NCI-H510A treated with DMSO at 0.1 percent for 48 hours (cell line): ENCODE measurements around the gene NBEA.
"Not testable (repeated sequence)": the region's sequence is repeated elsewhere in the genome, so short reads cannot be mapped to it uniquely, and the experiment has no call there.

ENCODE experiments used
- DNase-seq: peaks from one replicate; lab custom pipeline; 2025; lab: John Stamatoyannopoulos, UW

NBEA gene

DNA sequence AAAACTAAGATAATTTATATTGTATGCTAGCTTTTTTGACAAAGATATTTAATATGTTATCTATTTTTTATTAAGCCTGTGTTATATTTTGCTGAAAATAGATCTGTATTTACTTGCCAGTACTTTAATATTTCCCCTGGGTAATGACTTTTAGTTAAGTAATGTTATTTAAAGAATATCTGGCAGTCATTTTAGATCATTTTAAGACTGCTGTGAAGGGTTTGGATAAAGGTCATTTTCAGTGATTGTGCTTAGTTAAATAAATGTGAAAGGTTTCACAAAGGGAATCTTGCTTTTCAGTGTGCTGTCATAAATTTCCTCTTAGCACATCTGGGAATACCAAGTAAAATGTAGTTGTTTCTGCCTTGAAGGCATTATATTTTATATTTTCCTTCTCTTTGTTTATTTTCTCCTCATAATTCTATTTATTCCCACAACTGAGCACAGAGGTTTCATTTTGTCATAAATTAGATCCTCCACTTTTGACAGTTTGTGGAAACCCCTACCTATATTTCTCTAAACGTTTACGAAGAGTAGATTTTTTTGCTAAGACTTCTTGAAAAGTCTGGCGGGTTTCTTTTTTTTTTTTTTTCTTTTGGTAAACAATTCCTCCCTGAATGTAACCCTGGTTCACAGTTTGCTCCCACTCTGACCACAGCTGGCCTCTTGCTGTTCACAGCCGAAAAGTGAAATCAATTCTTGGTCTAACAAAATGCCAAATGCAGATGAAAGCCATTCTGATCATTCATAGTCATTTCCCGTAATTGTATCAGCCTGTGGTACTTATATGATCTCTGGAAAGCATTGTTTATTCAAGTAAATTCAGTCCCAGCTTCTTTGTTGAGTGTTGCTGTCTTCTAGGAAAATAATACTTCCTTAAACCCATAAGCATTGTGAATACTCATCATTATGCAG lies 446.6 kb downstream of the NBEA start:
- DNase-seq: no peak

DNA sequence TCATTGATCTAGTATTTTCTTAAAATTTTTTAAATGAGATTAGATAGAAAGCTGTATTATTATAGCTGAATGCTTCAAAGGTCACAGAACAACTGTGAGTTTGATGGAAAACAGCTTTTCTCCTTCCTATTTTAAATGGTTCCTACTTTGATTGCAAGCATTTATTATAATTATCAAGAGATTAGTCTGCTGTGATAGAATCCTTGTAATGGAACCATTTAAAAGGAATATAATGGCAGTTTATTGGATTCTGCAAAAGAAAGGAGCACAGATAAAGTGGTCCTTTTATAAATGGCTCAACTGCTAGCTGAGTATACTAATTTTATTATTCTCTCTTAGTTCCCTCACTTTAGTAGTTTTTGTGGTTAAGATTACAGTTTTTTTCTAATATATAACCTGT lies 447.5 kb downstream of the NBEA start:
- DNase-seq: no peak

DNA sequence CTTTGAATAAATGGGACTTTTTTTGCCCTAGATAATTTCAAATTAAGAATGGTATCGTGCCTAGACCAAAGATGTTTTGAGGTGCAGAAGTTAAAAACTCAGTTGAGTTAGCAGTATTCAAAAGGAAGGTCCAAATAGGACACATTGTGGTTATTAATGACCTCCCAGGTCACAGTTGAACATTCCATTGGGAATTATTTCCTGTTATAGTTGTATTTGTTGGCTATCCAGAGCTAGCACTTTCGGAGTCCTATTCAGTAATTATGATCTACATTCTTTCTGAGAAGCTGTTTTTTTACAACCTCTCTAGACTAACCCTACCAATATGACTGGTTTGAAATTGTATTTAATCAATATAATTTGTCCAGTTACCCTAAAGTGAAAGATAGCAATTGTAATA lies 450.7 kb downstream of the NBEA start:
- no peak for DNase-seq

DNA sequence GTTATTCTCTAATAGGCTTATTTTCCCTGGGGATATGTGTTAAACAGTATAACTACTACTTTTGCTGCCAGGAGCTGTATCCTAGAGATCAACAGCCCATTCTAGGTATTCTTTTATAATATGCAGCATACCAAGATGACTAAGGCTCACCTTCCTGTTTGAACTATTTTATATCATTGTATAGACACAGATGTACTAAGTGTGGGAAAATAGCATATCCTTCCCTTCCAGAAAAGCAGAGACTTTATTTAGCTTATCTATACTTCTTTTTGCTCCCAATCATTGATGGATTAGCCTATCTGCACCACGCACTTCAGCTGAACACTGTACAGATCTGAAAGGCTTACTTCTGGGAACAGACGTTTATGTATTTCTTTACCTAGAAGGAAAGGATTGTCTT lies 451.8 kb downstream of the NBEA start:
- DNase-seq: no peak

DNA sequence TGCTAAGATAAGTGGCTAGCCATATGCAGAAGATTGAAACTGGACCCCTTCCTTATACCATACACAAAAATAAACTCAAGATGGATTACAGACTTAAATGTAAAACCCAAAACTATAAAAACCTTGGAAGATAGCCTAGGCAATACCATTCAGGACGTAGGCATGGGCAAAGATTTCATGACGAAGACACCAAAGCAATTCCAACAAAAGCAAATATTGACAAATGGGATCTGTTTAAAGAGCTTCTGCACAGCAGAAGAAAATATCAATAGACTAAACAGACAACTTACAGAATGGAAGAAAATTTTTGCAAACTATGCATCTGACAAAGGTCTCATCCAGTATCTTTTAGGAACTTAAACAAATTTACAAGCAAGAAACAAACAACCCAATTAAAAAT lies 466.2 kb downstream of the NBEA start:
- DNase-seq: not testable (repeated sequence)

DNA sequence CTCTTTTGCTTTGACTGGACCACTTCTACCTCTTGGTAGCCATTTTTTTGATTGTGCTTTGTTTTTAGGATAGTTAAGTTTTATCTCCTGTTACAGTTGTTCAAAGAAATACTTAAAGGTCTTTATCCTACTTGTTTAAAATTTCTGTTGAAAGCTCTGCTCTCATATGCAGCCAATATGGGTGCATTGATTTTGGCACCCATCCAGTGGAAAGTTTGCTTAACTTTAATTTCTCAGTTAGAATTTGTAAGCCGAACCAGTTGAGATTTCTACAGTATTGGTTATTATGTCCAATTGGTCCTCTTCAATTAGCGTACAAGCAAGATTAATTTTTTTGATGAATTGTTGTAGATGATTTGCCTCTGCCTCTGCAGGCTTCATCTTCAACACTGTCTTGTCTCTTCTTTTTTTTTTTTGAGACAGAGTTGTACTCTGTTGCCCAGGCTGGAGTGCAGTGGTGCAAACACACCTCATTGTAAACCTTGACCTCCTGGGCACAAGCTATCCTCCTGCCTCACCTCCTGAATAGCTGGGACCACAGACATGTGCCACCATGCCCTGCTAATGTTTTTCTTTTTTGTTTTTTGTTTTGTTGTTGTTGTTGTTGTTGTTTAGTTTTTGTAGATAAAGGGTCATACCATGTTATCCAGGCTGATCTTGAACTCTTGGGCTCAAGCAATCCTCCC lies 469.1 kb downstream of the NBEA start:
- no peak for DNase-seq

DNA sequence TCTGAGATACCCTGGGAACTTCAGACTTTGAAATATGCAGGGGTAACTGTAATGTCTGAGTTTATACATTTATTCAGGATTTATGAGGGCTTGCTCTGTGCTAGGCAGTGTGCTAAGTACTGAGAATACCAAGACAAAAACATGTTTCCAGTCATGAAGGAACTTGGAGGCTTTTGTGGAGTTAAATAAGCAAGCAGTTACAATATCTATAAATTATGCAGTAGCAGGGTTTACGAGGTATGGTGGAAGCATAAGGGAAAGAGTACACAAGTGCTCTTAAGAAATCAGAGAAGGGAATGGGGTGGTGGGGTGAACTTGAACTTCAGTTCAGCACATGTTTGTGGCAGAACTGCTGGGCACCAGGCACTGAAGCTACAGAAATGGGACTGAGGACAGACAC lies 506.4 kb downstream of the NBEA start:
- DNase-seq: no peak

DNA sequence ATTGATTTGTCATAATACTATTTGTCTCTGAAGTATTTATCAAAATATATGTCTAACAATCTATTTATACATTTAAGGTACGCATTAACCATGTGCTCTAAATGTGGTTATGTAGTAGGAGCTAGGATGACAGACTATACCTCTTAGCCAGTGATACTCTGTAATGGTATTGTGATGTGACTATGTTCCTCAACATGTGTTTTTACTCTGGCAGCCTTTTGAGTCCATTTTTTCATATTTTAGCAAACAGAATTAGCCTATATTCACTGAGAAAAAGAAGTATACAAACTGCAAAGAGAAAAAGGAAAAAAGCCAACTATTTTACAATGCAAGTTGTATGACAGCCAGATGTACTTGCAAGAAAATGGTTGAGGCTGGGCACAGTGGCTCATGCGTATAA lies 507.8 kb downstream of the NBEA start:
- no peak for DNase-seq

DNA sequence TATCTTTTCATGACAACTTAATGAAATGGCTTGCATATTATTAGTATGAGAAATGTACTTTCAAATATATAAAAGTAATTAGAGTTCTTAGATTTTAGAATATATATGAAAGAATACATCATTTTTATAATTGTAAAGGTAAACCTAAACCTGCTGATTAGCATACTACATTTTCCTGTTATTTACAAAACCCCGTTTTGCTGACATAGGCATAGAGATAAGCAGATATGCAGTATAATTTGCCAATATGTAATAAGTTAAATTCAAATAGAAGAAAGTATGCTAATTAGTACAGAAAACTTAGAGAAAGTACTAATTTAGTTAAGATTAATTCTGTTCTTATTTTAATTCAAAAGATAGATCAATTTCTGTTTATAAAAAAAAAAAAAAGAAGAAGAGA lies 513.0 kb downstream of the NBEA start:
- DNase-seq: no peak

DNA sequence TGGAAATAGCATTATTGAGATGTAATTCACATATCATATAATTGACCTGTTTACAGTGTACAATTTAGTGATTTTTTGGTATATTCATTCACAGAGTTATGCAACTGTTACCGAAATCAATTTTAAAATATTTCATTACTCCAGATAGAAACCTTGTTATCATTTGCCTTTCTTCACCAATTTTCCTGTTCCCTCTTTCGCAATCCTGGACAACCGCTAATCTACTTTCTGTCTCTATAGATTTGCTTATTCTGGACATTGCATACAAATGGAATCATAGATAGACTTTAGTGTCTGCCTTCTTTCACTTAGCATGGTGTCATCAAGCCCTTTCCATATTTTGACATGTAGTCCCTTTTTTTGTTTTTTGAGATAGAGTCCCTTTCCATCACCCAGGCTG lies 515.2 kb downstream of the NBEA start:
- no peak for DNase-seq

DNA sequence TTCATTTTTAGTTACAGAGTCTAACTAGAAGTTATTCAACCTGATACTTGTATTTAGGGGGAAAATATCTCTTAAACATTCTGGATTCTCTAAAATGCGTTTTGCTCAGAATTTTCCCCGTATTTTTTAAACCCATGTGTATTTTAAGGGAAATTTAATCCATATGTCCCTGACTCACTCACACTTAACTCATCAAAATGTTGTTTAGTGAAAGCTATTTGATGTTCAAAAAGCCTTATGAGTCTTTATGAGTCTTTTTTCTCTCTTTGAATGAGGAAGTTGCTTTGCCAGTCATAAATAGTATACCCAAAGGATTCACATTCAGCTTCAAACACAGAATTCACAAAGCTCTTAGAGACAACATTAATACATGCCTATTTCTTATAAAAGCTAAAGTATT lies 518.0 kb downstream of the NBEA start:
- DNase-seq: no peak

DNA sequence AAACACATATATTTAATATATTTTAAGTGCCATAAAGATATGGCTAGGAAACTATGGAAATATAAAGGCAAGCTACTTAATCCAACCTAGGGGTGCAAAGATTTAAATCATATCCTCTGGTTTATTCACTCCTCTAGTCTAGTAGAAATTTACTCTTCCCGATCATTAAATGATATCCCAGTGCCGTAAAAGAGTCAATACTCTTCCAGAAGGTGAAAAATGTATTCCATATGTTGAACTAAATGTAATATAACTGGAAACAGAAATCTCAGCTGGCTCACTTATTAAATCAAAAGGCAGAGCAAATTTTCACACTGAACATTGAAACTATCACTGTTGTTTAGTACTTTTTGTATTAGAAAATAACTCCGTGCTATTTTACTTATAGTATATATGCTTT lies 523.3 kb downstream of the NBEA start:
- no peak for DNase-seq

DNA sequence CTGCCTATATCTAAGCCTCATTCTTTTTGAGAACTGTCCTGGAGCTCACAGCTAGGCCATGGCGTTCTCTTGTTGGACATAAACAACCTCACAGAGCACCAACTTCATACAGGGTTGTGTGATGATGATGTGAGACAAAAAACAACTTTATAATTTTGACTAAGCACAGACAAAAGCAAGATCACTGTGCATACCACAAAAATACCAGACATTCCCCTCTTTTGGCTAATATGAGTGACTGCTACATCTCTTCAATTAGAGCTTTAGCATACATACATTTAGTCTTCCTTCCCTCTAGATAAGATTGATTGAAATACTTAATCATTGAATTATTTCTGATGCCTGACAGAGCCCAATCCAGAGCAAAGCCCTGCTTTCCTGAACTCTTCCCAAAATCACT lies 526.1 kb downstream of the NBEA start:
- DNase-seq: no peak

DNA sequence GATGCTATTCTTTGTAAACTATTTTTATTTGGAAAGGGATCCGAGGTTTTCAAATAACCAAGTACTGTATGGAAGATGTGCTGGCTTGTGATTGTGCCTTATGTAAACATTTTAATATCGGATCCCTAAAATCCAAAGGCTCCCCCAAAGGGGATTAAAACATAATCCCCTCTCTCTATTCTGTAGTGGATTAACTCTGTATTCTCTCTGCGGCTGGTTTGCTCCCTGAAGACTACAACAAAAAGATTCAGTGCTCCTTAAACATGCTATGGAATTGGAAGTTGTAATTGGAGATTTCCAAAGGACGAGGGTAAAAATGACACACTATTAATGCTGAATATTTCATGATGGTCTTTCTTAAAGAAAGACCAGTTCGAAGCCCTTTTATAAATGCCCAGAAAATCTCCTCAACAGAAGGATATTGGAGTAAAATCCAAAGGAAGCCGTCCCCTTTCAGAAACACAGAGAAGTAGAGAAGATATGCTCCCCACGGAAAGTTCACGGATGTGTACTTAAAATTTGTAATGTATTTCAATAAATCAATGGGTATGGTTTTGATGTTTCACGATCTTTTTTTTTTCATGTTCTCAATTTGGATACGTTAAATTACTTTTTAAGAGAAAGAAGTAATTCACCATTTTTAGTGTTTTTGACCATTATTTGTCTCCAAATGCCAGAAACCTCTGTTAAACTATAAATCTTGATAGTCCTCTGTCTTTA lies 527.9 kb downstream of the NBEA start:
- DNase-seq: no peak

DNA sequence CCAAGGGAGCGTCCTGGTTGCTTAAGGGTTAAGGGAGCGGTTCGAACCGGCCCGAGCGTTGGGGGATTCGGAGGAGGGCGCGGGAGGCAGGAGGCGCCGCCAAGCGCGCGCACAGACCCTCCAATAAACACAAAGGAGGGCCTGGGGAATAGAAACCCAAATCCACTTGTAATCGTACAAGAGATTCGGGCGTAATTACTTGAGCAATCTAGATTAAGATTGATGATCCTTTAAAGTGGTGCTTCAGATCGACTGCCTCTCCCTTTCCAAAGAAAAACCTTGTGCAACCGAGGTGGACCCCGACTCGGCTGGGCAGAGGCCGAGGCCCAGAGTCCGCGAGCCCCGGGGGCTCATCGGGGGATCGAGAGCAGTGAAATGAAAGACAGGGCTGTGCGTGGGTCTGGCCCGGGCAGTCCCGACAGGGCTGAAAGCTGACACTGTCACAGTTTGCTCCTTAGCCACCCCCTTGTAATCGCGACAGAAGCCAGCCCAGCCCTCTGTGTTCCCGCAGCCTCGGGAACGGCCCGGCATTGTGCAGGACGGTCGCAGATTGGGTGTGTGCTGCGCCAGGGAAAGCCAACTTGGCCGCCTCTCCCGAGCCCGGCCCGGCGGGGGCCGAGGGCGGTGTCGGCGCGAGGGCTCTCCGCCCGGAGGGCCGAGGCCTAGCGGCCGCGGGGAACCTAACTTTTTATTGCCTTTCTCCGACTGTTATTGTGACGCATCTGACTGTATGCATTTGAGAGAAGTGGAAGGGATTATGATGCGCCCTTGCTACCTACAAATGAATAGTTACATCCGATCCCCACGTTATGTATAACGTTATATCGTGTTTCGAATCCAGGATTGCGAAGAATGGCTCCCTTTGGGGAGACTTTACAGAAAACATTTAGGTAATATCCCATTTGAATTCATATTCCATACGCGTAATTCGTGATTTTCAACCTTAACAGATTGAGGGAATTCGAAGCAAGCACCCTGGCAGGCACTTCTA lies 528.9 kb downstream of the NBEA start:
- DNase-seq: no peak

DNA sequence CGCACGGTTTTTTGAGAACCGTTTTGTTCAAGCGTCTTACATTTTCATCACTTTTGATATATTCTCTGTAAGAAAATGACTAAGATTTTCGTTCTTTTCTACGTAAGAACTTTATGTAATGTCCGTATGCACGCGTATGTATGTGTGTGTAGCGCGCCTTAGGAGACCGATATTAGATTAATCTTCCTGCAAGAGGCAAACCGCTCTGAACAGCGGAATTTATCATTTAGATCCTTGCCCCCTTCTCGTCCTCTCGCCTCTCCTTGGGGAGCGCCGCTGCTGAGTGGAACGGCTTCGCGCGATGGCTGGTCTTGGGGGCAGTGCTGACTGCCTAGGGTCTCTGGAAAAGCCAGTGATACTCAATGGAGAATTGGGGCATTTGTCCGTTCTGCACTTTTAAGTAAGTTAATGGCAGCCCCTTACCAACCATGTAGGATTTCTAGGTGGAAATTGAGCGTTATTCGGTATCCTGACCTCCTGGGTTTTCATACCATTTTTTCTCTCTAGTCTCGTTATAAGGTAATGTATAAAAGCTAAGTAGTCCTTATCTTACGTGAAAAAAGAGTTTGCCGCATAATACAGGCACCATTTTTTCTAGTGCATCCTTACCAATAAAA lies 529.7 kb downstream of the NBEA start:
- no peak for DNase-seq

DNA sequence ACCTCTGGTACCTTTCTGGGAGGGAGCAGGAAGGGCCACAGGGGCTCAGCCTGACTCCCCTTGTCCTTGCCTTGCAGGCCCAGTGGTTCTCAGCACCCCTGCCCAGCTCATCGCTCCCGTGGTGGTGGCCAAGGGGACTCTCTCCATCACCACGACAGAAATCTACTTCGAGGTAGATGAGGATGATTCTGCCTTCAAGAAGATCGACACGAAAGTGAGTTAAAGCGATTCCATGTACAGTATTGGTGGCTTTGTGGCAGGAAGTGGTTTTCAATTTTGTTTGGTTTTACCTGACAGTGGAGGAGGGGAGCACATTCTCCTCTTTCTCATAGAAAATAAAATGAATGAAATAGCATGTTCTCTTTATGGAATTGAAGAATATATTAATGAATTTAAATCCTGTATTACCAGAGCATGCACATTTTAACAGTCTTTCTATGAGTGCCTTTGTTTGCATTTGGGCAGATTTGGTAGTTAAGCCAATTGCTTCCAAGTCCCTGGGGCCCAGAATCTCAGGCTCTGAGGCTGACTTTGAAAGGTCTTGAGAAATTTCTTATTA lies 530.3 kb downstream of the NBEA start:
- no peak for DNase-seq

DNA sequence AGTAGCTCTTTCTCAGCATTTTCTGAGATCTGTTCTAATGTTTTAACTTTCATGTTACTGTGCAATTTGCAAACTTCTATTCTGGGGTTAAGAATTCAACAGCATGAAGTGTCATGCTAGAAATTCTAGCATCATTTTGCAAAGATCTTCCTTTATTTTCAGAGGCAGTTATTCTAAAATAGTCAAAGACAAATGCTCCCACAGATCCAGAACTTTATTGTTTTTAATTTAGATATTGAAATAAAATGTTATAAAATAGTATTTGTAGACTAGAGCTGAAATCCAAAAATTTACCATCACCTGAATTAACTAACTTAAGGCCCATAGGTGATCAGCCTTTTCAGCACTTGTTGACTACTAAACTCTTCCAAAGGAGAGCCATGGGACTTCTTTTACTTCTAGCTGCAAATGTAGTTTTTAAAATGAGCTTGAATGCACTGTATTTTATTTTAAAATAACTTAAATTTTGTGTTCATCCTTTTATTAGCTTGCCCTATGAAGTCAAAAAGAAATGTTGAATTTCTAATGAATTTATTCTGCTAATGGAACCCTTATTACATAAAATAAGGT lies 531.2 kb downstream of the NBEA start:
- no peak for DNase-seq

DNA sequence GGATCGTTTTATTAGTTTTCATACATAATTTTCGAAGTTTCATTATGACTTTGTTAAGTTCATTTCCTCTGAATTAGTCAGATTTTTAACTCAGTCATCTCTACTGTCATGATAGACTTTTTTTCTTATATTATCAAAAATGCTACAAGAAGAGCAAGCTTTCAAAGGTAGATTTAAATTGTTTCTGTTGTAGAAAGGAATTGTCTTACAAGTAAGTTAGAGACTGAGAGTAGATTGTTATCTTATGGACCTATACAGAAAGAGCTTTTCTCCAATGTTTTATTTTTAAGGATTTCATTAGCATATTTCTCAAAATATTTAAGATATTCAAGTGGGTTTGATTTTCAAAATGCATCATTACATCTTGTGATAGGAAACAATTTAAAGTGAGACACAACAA lies 531.7 kb downstream of the NBEA start:
- no peak for DNase-seq

DNA sequence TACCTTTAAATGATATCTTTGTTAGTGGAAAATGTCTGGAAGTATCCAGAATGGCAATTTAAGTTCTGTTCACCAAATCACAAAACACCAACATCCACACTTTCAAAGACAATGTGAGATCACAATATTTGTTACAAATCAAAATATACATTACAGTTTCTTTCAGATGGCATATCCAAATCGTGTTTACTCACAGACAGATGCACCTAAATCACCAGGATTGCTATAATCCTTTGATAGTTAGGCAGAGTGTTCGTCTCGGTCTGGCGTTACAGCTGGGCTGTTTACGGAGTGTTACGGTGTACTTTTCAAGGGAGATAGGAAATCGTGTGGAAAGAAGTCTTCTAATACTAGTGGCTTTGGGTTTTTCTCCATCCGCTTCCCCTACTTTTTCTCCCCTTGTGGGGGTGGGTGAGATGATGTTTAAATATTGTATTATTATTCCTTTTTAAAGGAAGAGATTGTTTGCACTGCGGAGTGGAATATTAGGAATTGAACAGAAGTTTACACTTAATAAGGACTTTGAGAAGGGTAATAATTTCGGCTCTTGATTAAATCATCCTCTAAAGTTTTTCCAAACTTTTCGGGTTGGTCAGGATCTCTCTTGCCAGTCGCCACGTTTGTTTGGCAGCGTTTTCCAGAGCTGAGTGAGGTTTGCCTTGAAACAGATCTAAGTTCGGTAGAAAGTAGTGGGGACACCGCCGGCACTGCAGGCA lies 532.6 kb downstream of the NBEA start:
- no peak for DNase-seq
